Kidney (tissue), 14 donors: ENCODE results near the gene SF3B3. TPM values are rescaled to one million over a fixed set of nuclear protein-coding genes. Genes with fewer than 3 reads are reported as not detected.

Experiments used
- DNase-seq, 5 donors: peaks; one replicate each; pipeline ENCODE4 v3.0.0-alpha.2; 2013 to 2020
- FAIRE-seq: peaks from 2 replicates; lab custom pipeline; 2012; peaks lifted over from hg19 to GRCh38; lab: Jason Lieb, UNC
- H3K27ac ChIP-seq, 2 donors: one replicate each; pipeline ENCODE4 v1.7.0; 2013; ENCODE audit warnings: low read depth in 2 of 2, low read length in 2 of 2, inconsistent platforms in 1 of 2
- H3K27me3 ChIP-seq: one replicate; pipeline ENCODE4 v1.7.1; 2013; ENCODE audit warnings: low read length, inconsistent platforms; ENCODE audit not compliant: control insufficient read depth, insufficient read depth
- H3K36me3 ChIP-seq, 3 donors: one replicate each; pipeline versions ENCODE4 v1.7.0 to v1.7.1; 2013; ENCODE audit warnings: low read length in 3 of 3, control low read depth in 1 of 3, inconsistent platforms in 1 of 3; ENCODE audit not compliant: insufficient read depth in 3 of 3, control insufficient read depth in 2 of 3
- H3K4me1 ChIP-seq, 3 donors: one replicate each; pipeline versions ENCODE4 v1.7.0 to v1.7.1; 2013; ENCODE audit warnings: low read length in 3 of 3, inconsistent platforms in 1 of 3, low read depth in 1 of 3; ENCODE audit not compliant: control insufficient read depth in 2 of 3, insufficient read depth in 2 of 3
- H3K4me3 ChIP-seq, 3 donors: one replicate each; pipeline versions ENCODE4 v1.7.0 to v1.8.1; 2013; ENCODE audit warnings: low read length in 3 of 3, control low read depth in 1 of 3, inconsistent platforms in 1 of 3
- H3K9ac ChIP-seq, 3 donors: one replicate each; pipeline versions ENCODE4 v1.7.0 to v1.7.1; 2013; ENCODE audit warnings: low read length in 3 of 3, control low read depth in 1 of 3, inconsistent platforms in 1 of 3
- H3K9me3 ChIP-seq, 3 donors: one replicate each; pipeline versions ENCODE4 v1.7.0 to v1.7.1; 2013; ENCODE audit warnings: low read length in 3 of 3, control low read depth in 1 of 3, inconsistent platforms in 1 of 3; ENCODE audit not compliant: control insufficient read depth in 2 of 3, insufficient read depth in 1 of 3
- intact Hi-C: fragments of 100-400 bp; cut with DNase I; formaldehyde crosslinking; loops from one replicate; pipeline ENCODE4 v1.11.1; 2022
- polyA plus RNA-seq: library from polyadenylated mRNA; stranded (reverse); fragments of 350-450 nt; fragmentation: Illumina TruSeq; extraction: RNeasy Lipid Tissue Mini Kit (QIAGEN cat#74804); gene quantifications from one replicate; pipeline ENCODE4 v1.2.3, GENCODE V29; 2014; ENCODE audit warnings: low read depth, low replicate concordance; ENCODE audit not compliant: insufficient read depth
- total RNA-seq: library from RNA; stranded (reverse); fragmentation: NEBNext Ultra II Directional; extraction: Animal tissue kit (Norgen Biotek cat#: 25700); gene quantifications from one replicate; pipeline ENCODE4 v1.2.1, GENCODE V29; 2021
- TF ChIP-seq, protein P1 (sequence below): IDR thresholded peaks from 3 replicates; pipeline ENCODE4 v1.5.1; 2012; ENCODE audit warnings: mild to moderate bottlenecking, moderate library complexity, borderline replicate concordance; ENCODE audit not compliant: insufficient read depth; ENCODE audit errors: extremely low read depth
- donor health status: control.
- donor health status: control.
- donor health status: control.
- donor health status: control.
- donor health status: control.
- donor health status: DM: yes; HTN: yes; CAD: no.
- donor health status: Normal renal cell carcinoma (clear cell type).

SF3B3 gene
- total and polyA plus RNA-seq, 2 donors from 2014 or later = 92.9 to 246 TPM

DNA sequence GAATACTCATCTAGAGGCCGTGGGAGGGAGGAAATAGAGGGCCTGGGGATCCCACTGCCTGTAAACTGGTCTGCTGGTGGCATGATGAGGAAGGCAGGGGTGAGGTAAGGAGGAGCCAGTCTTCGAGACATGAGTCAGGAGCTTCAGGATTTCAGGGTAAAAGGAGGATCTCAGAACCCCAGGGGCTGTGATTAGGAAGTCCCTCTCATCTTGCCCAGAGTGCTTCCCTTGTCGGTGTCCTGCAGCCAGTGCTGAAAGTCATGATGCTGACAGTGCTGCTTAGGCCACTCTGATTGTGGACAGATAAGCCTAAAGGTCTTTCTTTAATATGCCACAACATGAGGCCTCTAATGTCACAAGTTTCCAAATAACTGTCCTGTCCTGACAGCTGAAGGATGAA lies 29.8 kb upstream of the SF3B3 start:
- DNase-seq (no peak), FAIRE-seq (no peak)
- Histone ChIP-seq H3K4me1 (no peaks in the 10 kb centered on the region), H3K4me3 (no peak overlapping the region), H3K27ac (no peak overlapping the region), H3K9me3 (no peaks in the 10 kb centered on the region), H3K9ac (no peak overlapping the region), H3K36me3 (peaks cover 3 to 60% (median 36%) of the 10 kb centered on the region in 3 donors), H3K27me3 (no peaks in the 10 kb centered on the region)
- intact Hi-C loops = no loop called here
- TF ChIP-seq, protein P1, sequence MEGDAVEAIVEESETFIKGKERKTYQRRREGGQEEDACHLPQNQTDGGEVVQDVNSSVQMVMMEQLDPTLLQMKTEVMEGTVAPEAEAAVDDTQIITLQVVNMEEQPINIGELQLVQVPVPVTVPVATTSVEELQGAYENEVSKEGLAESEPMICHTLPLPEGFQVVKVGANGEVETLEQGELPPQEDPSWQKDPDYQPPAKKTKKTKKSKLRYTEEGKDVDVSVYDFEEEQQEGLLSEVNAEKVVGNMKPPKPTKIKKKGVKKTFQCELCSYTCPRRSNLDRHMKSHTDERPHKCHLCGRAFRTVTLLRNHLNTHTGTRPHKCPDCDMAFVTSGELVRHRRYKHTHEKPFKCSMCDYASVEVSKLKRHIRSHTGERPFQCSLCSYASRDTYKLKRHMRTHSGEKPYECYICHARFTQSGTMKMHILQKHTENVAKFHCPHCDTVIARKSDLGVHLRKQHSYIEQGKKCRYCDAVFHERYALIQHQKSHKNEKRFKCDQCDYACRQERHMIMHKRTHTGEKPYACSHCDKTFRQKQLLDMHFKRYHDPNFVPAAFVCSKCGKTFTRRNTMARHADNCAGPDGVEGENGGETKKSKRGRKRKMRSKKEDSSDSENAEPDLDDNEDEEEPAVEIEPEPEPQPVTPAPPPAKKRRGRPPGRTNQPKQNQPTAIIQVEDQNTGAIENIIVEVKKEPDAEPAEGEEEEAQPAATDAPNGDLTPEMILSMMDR = no peak

DNA sequence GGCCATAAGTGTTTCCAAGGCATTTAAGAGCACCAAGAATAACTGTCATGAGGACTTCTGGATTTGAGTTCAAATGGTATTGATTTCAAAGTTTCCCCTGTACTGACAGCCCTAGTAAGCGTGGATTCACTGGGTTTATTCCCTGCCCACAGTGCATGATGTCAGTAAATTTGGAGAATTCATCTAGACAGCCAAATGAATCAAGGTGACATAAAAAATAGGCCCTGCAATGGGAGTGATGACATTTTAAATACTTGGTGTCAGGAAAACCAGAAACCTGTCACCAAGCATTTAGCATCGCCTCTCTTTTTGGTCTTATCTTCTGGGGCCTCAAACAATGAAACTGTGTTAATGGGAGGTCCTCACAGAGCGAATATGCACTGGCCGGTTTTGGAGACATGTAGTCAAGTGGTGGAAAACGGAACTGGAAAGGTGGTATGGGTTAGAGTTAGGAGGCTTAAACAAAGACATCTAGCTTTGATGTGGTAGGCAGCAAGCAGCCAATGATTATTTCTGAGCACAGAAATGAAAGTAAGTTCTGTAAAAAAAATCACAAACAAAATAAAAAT lies 29.3 kb upstream of the SF3B3 start:
- TF ChIP-seq, protein P1 = no peak
- Histone ChIP-seq H3K36me3 (peaks cover 3 to 61% (median 36%) of the 10 kb centered on the region in 3 donors), H3K27ac (no peak overlapping the region), H3K4me1 (no peaks in the 10 kb centered on the region), H3K9me3 (no peaks in the 10 kb centered on the region), H3K9ac (no peak overlapping the region), H3K4me3 (no peak overlapping the region), H3K27me3 (no peaks in the 10 kb centered on the region)
- intact Hi-C loops = no loop called here
- FAIRE-seq (no peak), DNase-seq (no peak)

DNA sequence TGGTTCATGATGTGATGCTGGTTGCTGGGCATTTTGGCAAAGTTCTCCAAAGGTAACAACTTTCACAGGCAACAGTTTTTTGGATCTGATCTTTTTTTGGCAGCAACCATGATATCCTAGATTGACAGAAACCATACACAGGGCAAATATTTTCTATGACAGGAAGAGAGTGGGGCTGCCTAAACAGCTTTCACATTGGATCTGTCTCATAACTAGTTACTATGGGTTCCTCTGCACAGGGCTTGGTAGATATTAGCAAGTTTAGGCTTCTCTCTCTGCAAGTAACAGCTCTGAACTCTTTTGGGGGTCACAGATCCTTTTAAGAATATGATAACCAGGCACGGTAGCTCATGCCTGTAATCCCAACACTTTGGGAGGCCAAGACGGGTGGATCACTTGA lies 28.8 kb upstream of the SF3B3 start:
- no peak for DNase-seq
- Histone ChIP-seq H3K36me3 (peaks cover 3 to 57% (median 36%) of the 10 kb centered on the region in 3 donors), H3K4me1 (no peaks in the 10 kb centered on the region), H3K27me3 (no peaks in the 10 kb centered on the region), H3K9me3 (no peaks in the 10 kb centered on the region), H3K9ac (no peak overlapping the region), H3K27ac (no peak overlapping the region), H3K4me3 (no peak overlapping the region)
- FAIRE-seq = no peak
- TF ChIP-seq, protein P1 = no peak
- intact Hi-C loops = no loop called here
